Activated CD4-positive, alpha-beta T cell treated with anti-CD3 and anti-CD28 coated beads, Interleukin-2, Interleukin-6, amounts not matched to agents 100 ng/mL and 50 ng/mL, durations not matched to agents 16 hours and 8 hours (primary cell): ENCODE measurements around the gene SMIM41.

Source experiments
- DNase-seq: peaks from one replicate; pipeline ENCODE4 v3.0.0-alpha.2; 2020

SMIM41 gene

GRCh38 chr12:52052468-52053186, 26.9 kb upstream of the SMIM41 start:
- DNase-seq, result no peak

GRCh38 chr12:52053536-52054209, 25.8 kb upstream of the SMIM41 start:
- DNase-seq, result no peak

- no peak for DNase-seq
These were observed 25.2 kb upstream of the SMIM41 start for GRCh38 chr12:52054231-52054832.

DNA sequence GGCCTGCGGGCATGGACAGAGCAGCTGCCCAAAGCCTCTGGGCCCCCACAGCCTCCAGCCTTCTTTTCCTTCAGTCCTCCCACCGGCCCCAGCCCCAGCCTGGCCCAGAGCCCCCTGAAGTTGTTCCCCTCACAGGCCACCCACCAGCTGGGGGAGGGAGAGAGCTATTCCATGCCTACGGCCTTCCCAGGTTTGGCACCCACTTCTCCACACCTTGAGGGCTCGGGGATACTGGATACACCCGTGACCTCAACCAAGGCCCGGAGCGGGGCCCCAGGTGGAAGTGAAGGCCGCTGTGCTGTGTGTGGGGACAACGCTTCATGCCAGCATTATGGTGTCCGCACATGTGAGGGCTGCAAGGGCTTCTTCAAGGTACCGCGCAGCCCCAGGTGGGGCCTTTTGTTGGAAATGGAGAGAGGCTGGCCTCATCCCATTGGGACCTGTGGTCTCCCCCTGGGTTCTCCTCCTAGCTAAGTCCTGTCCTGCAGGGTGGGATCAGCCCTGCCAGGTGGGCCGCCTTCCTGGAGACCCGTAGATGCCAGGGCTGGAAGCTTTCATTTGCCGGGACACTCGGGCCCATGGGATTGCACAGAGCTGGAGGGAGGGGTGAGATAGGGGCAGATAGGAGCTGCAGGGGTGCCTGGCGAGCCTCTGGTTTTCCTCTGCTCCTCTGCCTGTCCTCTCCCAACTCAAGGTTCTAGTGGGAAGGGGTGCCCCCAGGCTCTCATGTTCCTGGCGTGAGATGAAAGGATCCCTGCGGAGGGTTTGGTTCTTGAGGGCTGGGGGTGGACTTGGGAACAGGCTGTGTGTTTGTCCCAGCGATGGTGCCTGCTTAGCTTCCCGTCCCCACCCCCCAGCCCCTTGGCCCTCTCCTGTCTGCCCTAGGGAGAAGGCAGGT, 24.4 kb upstream of the SMIM41 start:
- DNase-seq, result no peak

GRCh38 chr12:52055731-52056711, 23.5 kb upstream of the SMIM41 start:
- no peak for DNase-seq

GRCh38 chr12:52056801-52057637, 22.5 kb upstream of the SMIM41 start:
- DNase-seq, result no peak

GRCh38 chr12:52057638-52058576, 21.6 kb upstream of the SMIM41 start:
- no peak for DNase-seq

- DNase-seq, result no peak
These were observed 20.7 kb upstream of the SMIM41 start for GRCh38 chr12:52058631-52059361.

DNA sequence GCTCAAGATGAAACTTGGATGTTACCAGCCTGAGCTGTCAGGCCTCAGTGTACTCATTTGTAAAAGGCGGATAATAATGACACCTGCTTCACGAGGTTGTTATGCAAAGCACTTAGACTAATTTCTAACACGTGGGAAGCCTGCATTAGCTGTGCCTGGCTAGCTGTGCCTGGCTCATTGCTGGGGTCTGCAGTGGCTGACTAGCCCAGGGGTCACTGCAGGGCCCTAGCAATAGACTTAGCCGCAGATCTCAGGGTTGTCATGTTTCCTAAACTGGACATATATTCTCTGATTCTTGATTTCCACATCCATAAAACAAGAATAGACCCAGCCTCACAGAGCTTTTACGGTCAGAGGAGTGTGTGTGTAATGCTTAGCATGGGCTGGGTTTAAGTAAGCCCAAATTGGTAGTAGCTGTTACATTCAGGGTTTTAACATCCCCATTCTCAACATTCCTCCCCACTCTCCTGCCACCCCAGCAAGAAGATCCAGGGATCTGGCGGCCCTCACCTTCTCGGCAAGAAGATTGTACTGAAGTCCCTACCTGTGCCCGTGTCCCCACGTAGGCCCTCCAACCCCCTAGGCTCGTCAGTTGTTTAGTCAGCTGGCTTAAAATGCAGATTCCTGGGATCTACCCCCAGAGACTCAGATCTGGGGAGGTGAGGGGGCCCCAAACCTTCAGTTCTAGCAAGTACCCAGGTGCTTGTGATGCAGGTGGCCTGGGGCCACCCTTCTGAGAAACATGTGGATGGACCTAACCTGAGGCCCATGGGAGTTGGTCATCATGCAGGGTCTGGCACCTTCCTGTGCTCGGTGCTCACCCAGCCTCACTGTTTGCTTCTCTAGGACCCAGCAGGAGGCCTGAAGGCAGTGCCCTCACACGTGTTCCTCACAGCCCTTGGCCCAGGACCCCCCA, 19.7 kb upstream of the SMIM41 start:
- DNase-seq, result no peak

DNA sequence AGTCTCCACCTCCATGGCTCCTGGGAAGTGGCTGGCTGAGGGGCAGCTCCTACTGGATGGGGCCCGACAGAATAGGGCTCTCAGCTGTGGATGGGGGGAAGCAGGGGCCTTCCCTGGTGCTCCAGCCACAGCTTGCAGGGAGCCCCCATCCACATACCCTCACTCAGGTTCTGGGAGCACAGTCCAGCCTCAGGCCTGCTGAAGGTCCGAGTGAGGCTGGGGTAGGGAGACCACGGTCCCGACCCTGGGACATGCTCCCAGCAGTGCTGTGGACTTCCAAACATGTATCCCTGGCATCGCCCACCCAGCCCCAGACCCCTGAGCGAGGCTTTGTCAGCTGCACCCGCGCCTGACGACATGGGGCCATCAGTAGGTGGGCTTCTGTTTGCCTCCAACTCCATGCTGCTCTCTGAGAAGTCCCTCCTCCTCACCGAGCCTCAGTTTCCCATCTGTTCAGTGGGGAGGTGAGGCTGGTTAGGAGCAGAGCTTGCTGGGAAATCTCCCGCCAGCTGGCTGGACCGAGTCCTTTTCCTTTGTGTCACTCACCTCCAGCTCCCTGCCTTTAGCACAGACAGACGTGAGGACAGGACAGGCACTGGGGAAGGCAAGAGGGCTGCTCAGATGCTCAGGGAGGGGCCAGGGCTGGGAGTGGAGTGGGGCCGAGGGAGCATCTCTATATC, 18.9 kb upstream of the SMIM41 start:
- no peak for DNase-seq

GRCh38 chr12:52061470-52062166, 17.9 kb upstream of the SMIM41 start:
- DNase-seq, result no peak

DNA sequence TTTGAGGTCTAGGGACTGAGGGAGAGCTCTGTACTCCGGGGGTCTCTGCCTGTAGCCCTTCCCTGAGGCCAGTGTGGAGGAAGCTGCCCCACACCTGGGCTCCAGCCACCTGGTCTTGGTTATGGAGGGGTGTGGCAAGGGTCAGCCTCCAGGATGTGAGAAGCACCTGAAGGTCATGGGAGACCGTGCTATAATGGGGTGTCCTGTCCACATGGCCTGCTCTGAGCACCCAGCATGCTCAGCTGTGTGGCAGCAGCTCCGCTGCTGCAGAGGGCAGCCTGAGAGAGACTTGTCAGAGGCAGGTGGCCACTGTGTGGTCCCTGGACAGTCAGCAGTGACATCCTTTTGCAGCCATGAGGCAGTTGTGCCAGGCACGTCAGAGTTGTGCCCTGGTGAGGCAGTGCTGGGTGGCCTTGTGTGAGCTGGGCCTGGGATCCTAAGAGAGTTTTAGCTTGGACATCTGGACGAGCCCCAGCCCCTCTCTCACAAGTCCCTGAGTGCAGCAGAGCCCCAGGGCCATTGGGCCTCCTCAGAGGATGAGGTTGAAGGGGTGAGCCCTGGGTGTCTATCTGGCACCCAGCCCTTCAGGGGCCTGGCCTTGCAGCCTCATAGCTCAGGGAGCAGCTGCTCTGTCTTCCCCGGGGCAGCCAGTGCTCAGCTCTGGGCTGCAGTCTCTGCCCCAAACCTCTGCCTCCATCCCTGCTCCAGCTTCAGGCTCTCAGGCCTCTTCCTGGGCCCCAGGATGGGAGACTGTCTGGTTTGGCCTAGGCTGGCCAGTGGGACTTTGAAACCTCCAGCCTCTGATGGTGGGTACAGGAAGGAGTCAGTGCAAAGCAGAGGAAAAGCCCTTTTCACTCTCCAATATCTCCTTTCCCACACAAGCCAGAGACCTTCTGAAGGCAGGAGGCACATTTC, 17.1 kb upstream of the SMIM41 start:
- no peak for DNase-seq

- no peak for DNase-seq
These were observed 16.2 kb upstream of the SMIM41 start for GRCh38 chr12:52063082-52063924.

GRCh38 chr12:52063981-52064649, 15.4 kb upstream of the SMIM41 start:
- DNase-seq, result no peak
